GM19035 (cell line): ENCODE measurements around the gene CPPED1.

ENCODE experiments used
- ATAC-seq: cut with Tn5 transposase; IDR thresholded peaks from one replicate; pipeline ENCODE4 v1.9.1; 2021; ENCODE audit not compliant: unreplicated experiment

The CPPED1 gene

DNA sequence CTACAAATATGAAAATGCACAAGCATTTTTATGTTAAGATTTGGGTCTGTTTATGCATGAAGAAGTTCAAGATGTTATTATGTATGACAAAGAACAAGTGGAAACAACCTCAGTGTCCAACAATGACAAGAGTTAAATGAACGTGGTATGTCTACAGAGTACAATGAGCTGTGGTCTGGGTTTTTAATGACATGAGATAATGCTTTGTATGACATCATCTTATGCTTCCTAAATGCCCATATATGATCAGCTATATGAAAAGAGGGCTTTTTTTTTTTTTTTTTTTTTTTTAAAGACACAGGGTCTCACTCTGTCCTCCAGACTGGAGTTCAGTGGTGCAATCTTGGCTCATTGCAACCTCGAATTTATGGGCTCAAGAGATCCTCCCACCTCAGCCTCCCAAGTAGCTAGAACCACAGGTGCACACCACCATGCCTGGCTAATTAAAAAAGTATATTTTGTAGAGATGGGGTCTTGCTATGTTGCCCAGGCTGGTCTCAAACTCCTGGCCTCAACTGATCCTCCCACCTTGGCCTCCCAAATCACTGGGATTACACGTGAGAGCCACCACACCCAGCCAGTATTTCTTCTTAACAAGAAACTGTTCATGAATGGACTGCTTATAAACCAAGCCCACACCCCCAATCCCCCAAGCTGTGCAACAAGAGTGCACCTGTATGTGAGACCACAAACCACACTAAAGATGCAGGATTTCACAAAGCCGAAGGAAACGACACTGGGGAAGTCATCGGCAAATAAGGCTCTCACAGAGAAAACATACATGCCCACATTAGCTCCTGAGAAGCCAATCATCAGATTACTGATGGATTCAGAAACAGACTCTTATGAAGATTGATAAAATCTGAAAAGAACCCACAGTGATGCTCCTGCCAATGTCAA, 114.5 kb downstream of the CPPED1 start:
- ATAC-seq: no peak

DNA sequence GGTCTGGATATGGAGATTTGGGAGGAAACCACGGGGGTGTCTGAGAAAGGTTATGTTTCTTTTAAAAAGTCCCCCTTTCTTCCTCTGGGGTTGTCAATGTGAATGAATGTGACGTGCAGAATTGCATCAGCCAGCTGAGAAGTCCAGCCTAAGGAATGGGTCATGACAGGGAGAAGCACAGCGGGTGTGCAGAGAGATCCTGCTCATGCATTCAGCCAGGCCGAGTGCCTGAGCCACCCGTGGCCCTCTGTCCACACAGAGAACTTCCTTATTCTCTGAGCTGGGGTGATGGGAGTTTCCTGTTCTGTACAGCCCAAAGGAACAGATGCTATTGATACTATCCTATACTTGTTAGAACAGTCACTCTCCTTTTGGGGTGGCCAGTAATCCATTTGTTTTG, 117.9 kb downstream of the CPPED1 start:
- ATAC-seq: no peak

DNA sequence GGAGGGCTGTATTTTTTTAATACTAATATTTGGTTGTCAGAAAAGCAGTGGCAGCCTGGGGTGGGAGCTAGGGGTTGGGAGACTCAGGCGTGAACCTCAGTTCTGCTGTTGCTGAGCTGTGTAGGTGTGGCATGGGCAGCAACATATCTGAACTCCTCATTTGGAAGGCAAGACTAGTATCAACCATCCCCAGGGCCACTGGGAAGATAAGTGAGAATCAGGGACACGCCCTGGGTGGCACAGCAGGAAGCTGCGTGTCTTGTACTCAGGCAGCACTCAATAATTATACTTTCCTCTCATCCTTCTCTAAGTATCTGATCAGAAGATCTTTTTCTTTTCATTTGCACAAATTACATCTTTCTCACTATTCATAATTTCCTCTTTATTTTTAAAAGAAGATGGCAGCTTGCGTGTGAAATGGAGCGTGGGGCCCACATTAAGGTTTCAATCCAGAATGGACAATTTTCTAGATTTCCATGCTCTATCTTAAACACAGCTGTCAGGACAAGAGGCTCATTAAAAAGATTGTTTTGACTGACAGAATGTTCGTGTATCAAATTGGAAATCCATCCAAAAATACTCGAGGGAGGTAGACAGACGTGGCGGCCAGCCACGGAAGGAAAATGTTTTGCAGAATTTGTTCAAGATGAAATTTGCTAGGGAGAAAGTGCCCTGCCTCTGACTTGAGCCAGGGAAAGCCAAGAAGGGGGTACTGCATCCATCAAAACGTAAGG, 121.1 kb downstream of the CPPED1 start:
- ATAC-seq: no peak

DNA sequence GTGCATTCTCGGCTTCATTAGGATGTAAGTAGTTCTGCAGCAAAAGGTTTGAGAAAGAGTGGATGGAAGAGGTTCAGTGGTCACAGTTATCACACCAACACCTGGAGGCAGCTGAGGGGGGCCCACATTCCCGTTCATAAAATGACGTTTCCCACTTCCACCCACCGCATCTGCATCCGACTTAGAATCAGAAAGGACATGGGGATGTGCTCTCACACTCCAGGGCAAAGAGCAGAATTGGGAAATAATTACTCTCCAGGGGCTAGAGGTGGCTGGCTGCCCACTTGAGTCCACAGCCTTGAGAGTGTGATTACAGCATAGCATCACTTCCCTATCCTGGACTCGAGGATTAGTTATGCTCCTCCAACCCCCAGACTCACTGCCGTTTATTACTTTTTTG, 122.0 kb downstream of the CPPED1 start:
- ATAC-seq: no peak

DNA sequence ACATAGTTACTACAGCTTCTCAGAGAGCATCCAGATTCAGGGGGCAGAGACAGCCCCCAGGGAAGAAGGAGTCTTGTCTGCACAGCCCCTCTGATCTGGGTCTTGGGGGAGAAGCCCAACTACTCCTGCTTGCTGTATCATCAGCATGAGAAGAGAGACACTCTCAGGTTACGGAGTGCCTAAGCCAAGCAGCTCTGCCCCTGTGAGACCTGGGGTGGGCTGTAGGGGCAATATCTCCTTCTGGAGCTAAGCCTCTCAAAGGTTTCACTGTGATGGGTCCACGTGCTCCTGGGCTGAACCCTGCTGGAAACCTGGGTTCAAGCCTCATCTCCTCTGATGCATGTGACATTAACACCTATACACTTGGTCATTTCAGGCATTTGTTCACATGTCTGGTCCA, 123.2 kb downstream of the CPPED1 start:
- ATAC-seq: no peak

DNA sequence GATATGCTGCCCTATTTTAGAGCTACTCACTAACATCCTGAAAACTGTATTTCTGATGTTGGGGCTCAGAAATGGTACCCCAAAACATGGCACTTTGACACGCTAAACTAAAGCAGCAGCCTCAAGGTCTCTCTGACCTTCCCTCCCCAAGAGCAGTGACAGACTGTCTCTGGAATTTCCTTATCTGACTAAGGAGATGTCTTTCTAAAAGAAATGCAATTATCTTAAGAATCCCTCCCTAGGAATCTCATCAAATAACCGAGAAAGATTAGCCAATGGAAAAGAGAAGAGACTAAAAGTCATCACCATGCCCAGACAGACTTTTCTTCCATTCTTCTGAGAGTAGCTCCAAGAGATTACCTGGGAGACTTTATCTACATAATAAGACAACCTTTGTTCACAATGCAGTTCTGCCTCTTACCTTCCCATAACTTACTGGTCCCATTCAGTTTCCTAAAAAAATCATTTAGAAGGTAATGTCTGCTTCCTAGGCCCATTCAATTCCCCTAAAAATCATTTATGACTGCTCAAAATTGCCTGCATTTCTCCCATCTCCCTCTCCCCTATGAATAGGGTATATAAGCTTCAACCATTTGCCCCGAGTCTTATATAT, 123.9 kb downstream of the CPPED1 start:
- no peak for ATAC-seq

DNA sequence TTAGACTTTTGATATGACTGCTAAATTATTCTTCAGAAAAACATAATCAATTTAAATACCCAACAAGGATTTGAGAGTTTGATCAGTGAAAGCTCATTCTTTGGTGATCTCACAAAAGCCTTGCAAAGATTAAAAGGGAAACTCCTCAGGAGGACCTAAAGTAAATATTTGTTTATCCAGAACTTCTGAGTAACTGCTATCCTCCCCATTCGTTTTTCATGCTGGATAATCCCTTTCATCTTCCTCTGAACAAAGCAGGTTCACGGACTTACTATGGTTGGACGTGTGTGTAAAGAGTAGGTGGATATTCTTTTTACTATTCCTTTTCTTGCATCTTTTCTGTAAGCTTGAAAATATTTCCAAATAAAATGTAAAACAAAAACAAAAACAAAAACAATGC, 124.7 kb downstream of the CPPED1 start:
- no peak for ATAC-seq

DNA sequence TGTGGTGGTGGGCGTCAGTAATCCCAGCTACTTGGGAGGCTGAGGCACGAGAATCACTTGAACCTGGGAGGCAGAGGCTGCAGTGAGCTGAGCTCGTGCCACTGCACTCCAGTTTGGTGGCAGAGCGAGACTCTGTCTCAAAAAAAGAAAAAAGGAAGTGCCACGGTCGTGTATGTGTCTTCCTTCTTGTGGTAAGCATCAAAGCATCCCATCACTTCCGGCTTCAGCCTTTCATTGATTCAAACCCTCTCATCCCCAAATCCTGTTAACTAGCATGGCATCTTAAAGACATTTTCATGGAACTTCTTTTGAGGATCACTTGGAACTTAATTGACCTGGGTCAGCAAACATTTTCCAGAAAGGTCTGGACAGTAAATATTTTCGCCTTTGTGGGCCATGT, 126.2 kb downstream of the CPPED1 start:
- ATAC-seq: no peak

DNA sequence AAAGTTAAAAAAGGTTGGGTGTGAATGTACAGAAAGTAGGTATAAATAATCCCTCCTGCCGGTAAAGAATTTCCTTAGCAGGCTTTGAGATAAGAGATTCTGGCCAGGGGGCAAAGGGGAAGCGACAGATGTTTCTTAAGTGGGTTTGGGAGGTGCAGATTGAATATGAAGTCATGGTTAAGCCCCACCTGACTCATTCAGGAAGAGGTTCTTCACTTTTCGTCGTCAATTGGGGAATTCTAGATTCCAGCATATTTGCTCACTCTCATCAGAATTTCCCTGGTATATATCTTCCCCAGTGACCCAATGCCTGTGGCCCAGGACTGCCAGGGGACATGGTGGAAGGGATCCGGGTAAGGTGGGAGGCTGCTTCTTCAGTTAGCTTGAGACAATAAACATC, 127.8 kb downstream of the CPPED1 start:
- no peak for ATAC-seq

DNA sequence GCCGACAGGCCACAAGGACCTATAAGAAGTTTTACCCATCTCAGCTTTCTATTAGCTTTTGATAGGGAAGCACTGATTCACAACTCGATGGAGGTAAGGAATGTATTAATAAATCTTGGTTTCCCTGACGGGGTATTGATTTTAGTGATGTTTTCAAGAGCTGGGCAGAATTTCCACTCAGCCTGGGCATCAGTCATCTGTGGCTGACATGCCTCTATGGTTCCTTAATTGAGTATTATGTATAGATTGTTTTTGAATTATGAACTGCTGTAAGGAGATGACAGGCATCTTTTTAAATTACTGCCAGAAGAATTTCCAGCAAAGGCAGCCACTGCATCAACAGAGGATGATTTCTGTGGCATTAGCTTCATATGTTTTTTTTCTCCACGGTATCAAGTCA, 128.6 kb downstream of the CPPED1 start:
- ATAC-seq: no peak

DNA sequence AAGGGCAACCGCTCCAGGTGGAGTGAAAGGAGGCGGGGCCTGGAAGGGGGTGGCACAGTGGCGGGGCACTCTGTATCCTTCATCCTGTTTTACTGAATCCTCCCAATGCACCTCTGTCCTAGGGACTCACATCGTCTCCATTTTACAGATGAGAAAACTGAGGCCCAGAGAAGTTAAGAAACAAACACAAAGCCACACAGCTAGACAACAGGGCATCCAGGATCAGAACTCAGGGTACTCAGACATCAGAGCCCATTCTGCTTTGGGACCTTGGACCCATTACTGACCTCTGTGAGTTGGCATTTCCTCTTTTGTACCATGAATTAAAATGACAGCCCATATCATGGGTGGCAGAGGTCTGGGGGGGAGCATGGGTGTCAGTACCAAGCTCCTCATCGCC, 129.2 kb downstream of the CPPED1 start:
- ATAC-seq: no peak

DNA sequence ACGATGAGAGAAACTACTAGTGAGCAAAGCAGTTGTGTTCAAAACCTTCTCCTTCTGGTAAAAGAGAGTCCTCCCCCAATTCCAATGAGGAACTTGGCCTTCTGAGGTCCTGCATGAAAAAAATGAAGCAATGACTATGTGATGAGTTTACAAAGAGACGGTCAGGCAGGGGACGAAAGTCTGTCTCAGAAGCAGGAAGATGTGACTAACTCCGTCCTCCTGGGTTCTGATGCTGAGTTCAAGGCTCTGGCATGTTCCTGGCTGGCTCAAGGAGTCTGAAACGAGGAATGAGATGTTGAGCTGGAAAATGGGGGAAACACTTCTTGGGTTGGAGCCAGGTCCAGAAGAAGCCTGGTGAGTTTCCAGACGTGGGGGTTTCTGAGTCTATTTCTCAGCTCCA, 129.6 kb downstream of the CPPED1 start:
- no peak for ATAC-seq

DNA sequence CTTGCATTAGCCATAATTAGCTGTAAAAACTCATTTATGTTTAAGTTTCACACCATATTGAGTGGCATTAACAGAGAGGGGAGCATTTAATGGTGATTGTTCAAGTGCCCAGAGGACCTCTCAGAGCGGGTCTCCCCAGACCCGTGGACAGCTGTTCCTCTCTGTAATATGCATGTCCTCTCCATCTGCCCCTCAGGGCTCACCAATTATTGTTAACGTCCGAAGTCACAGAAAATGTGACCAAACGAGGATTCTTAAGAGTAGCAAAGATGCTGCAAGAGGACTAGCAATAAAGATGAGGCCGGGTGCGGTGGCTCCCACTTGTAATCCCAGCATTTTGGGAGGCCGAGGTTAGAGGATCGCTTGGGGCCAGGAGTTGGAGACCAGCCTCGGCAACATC, 130.2 kb downstream of the CPPED1 start:
- ATAC-seq: no peak

DNA sequence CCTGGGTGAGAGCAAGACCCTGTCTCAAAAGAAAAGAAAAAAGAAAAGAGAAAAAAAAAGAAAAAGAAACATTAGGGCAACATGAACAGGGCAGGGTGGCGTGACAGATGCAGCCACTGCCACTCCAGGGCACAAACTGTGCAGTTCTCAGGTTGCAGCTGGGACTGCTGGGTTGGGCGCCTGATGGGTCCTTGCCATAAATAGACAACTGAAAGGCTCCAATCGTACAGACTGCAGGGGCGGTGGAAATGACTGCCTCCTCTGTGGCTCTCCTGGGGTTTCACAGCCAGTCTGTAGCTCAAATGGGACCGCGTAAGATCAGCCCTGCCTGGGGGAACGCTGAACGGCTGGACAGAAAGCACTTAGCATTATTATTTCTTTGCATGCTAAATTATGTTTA, 130.7 kb downstream of the CPPED1 start:
- no peak for ATAC-seq

DNA sequence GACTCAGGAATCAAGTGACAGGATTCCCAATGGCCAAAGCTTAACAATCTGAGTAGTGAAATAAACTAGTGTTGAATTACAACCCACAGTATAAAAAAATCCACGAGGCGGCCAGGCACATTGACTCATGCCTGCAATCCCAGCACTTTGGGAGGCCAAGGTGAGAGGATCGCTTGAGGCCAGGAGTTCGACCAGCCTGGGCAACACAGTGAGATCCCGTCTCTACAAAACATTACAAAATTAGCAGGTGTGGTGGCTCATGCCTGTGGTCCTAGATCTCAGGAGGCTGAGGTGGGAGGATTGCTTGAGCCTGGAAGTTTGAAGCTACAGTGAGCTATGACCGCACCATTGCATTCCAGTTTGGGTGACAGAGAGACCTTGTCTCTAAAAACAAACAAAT, 133.8 kb downstream of the CPPED1 start:
- no peak for ATAC-seq

DNA sequence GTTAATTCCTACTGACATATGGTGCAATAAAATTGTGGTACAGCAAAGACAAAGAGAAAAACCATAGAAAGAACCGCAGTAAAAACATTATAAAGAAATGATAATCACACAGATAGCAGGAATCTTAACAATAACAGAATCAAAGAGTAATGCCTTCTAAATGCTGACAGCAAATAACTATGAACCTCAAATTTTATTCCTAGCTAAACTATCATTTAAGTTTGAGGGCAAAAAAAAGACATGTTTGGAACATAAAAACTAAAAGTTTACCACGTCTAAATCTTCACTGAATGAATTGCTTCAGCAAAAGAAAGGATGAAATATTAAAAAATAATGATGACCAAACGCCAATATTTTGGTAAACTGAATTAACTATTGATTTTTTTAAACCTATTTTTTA, 135.8 kb downstream of the CPPED1 start:
- no peak for ATAC-seq

DNA sequence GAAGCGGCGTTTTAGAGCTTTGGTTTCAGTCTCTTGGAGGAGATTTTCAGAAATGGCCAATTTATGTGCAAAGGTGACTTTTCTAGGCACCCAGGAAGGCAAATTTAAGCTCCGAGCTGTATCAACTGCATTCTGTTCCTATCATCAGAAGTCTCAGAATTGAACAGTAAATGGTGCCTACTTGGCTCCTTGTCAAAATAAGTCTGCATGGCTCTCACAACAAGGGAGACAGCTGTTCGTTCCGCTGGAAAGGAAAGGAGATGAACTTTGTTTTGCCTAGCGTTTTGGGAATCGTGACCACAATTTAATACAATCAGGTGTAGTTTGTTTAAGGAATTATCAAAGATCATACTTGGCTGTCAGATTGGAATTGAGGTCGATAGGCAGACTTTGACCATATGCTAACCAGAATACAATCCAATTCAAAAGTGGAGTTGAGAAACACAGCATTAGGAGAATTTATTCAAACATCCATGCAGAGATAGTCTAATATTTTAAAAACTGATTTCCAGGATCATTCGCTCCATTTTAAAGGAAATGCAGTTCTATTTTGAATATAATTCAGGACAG, 139.4 kb downstream of the CPPED1 start:
- ATAC-seq: no peak

DNA sequence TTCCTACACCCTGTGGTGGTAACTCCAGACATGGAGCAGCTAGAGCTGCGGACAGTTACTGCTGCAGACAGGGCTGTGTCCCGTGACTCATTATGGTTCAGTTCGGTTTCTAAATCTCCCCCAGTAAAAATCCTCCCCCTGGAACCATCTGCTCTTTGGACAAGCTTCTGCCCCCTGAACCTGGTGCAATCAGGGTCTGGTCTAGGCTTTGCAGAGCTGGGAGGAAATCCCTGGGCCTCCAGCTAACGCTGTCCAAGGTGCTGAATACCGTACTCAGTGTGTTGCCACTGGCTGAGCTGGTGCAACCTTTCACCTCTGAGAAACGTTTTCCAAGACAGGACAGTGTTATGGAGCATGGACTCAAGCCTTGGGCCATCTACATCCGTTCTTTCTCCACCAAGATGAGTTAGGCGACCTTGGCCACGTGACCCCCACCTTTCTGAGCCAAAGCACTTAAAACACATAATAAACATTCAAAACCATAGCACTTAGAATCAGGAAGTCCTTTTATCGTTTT, 142.0 kb downstream of the CPPED1 start:
- ATAC-seq: no peak

DNA sequence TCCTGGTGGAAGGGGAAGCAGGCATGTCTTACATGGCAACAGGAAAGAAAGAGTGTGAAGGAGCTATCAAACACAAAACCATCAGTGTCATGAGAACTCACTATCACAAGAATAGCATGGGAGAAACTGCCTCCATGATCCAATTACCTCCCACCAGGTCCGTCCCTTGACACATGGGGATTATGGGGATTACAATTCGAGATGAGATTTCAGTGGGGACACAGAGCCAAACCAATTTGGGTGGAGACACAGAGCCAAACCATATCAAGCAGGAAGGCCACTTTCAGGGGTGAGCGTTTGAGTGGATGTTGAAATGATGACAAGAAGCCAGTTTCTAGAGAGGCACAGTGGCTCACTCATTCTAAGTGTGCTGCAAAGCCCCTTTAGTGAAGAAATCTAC, 143.8 kb downstream of the CPPED1 start:
- no peak for ATAC-seq

DNA sequence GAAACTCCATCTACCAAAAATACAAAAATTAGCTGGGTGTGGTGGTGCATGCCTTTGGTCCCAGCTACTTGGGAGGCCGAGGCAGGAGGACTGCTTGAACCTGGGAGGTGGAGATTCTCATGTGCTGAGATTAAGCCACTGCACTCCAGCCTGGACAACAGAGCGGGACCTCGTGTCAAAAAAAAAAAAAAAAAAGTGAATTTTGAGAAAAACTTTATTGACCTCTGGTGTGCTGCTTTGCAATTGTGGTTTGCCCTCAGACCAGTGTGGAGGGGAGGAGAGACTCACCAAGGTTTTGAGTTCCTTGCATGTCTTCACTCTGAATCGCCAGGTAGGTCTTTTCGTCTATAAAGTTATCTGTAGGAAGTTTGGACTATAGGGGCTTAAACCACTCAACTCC, 145.2 kb downstream of the CPPED1 start:
- ATAC-seq: no peak

DNA sequence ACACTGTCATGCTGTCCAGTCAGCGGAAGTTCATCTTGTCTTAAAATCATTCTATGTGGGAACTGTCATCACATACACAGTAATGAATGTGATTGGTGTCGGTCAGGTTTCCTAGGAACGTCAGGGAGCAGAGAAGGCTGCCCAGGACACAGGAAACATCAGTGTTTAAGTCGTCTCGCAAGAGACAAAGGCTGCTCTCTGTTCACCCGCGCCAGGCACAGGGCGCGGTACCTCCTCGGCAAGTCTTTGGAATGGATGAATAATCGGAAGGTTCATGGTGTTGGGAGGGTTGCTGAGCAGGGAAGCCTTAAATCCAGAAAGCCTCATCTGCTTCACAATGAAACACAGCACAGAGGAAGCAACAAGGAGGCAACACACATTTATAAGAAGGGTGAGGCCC, 148.2 kb downstream of the CPPED1 start:
- no peak for ATAC-seq
